ENCODE data around the gene GATA6.

GRCh38 chr18:22186484-22186971, 17.1 kb downstream of the GATA6 start:
- no peak for TF ChIP-seq CTCF (IDR thresholded peaks at IDR 0.05)
- no peak for TF ChIP-seq POLR2A (IDR thresholded peaks at IDR 0.05)

Data from ovary (tissue), 3 donors.